ENCODE measurements around the gene KCND2. TPM values are rescaled to one million over a fixed set of nuclear protein-coding genes. Genes with fewer than 3 reads are reported as not detected.

KCND2 gene
- total and polyA plus RNA-seq, 2 of the 8 experiments (the other 6 are each of a cell fraction or from before 2014, with no cell fraction given), result 4.6 to 7.7 TPM

- H2AK5ac ChIP-seq (ENCODE audit: low read depth, low read length), result no peak overlapping the region
- H3K23ac ChIP-seq (ENCODE audit: insufficient read length), result no peak overlapping the region
- WGBS, 2 experiments (ENCODE audit: extremely low coverage in 1 of 2, insufficient coverage in 1 of 2, insufficient read length in 1 of 2, insufficient replicate concordance in 2 of 2, low coverage in 1 of 2, low lambda C conversion rate in 2 of 2, missing lambda C conversion rate in 1 of 2), result 85% methylated on average over 5 of the region's 5 CpGs; no CpG with 5 or more reads in 1 of the 2 experiments
- H2AFZ ChIP-seq (ENCODE audit: low read length), result no peak overlapping the region
- H3K9me3 ChIP-seq (ENCODE audit: insufficient read depth in 2 of 2, low read depth in 1 of 2, low read length in 1 of 2), result no peaks in the 10 kb centered on the region
- H3K4me1 ChIP-seq (replicated peaks in 1 of 4; ENCODE audit: control insufficient read depth in 3 of 4, insufficient read depth in 4 of 4, low read length in 3 of 4), result peaks cover 0 to 10% (median under 1%) of the 10 kb centered on the region in 4 experiments; a peak in 1 of 7 replicates
- no peak for DNase-seq (ENCODE audit: low read depth in 1 of 2, low spot score in 2 of 2)
- H3K23me2 ChIP-seq (ENCODE audit: low read depth, low read length), result no peaks in the 10 kb centered on the region
- no peak overlapping the region for H3K14ac ChIP-seq (ENCODE audit: insufficient read length)
- no peak overlapping the region for H3K4me3 ChIP-seq (ENCODE audit: extremely low read depth in 1 of 4, insufficient read depth in 2 of 4, low read depth in 3 of 4, low read length in 4 of 4)
- no peak overlapping the region for H3K56ac ChIP-seq (replicated peaks; ENCODE audit: insufficient read length, low read depth, low read length)
- no peak overlapping the region for H2BK15ac ChIP-seq (ENCODE audit: low read length)
- no peak overlapping the region for H2BK20ac ChIP-seq (ENCODE audit: low read length)
- no peaks in the 10 kb centered on the region for H3K27me3 ChIP-seq (replicated peaks in 1 of 4; ENCODE audit: control insufficient read depth in 3 of 4, extremely low read depth in 1 of 4, insufficient read depth in 3 of 4, low read length in 3 of 4)
- H2BK120ac ChIP-seq (replicated peaks; ENCODE audit: low read depth, low read length), result no peak overlapping the region
- H3K4ac ChIP-seq (replicated peaks; ENCODE audit: insufficient read length, low read depth, low read length), result no peak overlapping the region
- no peak overlapping the region for H4K8ac ChIP-seq (ENCODE audit: extremely low read depth, insufficient read depth, low read length)
- no peaks in the 10 kb centered on the region for H4K20me1 ChIP-seq (replicated peaks in 1 of 2; ENCODE audit: control insufficient read depth in 1 of 2, insufficient read depth in 2 of 2, low read length in 2 of 2)
- no peak overlapping the region for H2BK12ac ChIP-seq (ENCODE audit: low read depth, low read length)
- no peak overlapping the region for H4K5ac ChIP-seq (ENCODE audit: insufficient read length, low read depth, low read length)
- no peak for FAIRE-seq
- no peak overlapping the region for H3K9ac ChIP-seq (replicated peaks in 1 of 4; ENCODE audit: extremely low read depth in 1 of 4, low read depth in 3 of 4, low read length in 3 of 4)
- no peak overlapping the region for H3K18ac ChIP-seq (ENCODE audit: extremely low read depth, low read length)
- no peaks in the 10 kb centered on the region for H3K79me1 ChIP-seq (ENCODE audit: low read depth, low read length)
- H2BK5ac ChIP-seq (ENCODE audit: low read depth, low read length), result no peak overlapping the region
- ChIA-PET CTCF (ENCODE audit: partially characterized antibody) (interaction anchor here (1.2 to 1.4 kb wide), 2 partner anchors 10 to 144 kb away, joined by 3 to 6 read pairs; no protein-coding TSS in a partner anchor), POLR2A (ENCODE audit: partially characterized antibody) (no interaction called here)
- no peak overlapping the region for H3K4me2 ChIP-seq (ENCODE audit: insufficient read depth in 1 of 2, low read depth in 2 of 2, low read length in 2 of 2)
- no peaks in the 10 kb centered on the region for H3K79me2 ChIP-seq (ENCODE audit: control insufficient read depth in 1 of 2, insufficient read depth in 2 of 2, low read length in 2 of 2)
- H3K27ac ChIP-seq (ENCODE audit: low read depth, low read length), result no peak overlapping the region
- no peak overlapping the region for H4K91ac ChIP-seq (replicated peaks; ENCODE audit: insufficient read length, low read length)
- H3K36me3 ChIP-seq (ENCODE audit: control insufficient read depth in 2 of 4, insufficient read depth in 4 of 4, low read length in 3 of 4), result no peaks in the 10 kb centered on the region
- no peak for TF ChIP-seq FOSL1 (IDR thresholded peaks at IDR 0.05; ENCODE audit: insufficient read depth, low read depth, low read length)
- no peak for TF ChIP-seq TAF7 (optimal IDR thresholded peaks at IDR 0.05; ENCODE audit: borderline replicate concordance, low read depth, low read length)
- TF ChIP-seq POLR2AphosphoS5 (IDR thresholded peaks at IDR 0.05; ENCODE audit: low read depth, low read length), result no peak
- no peak for TF ChIP-seq SIX5 (IDR thresholded peaks at IDR 0.05; ENCODE audit: low read depth, low read length)
- no peak for TF ChIP-seq RBBP5 (IDR thresholded peaks at IDR 0.05; ENCODE audit: borderline replicate concordance, low read depth, low read length)
- TF ChIP-seq KDM4A (IDR thresholded peaks at IDR 0.05; ENCODE audit: low read depth, low read length, severe bottlenecking), result no peak
- no peak for TF ChIP-seq GABPA (IDR thresholded peaks at IDR 0.05; ENCODE audit: borderline replicate concordance, insufficient read depth, low read length)
- no peak for TF ChIP-seq EGR1 (IDR thresholded peaks at IDR 0.05; ENCODE audit: borderline replicate concordance, low read depth, low read length)
- TF ChIP-seq POU5F1 (IDR thresholded peaks at IDR 0.05; ENCODE audit: low read depth, low read length), result no peak
These were observed 208.0 kb downstream of the KCND2 start for GRCh38 chr7:120480930-120481329.
